Right renal cortex interstitium (tissue), 3 donors: ENCODE data around the gene BCL10. TPM values are rescaled to one million over a fixed set of nuclear protein-coding genes. Genes with fewer than 3 reads are reported as not detected.

Experiments used
- DNase-seq, 3 donors: peaks; one replicate each; pipeline ENCODE4 v3.0.0-alpha.2; 2013; ENCODE audit warnings: low read depth in 3 of 3, low spot score in 2 of 3
- polyA plus RNA-seq, 3 donors: library from polyadenylated mRNA; unstranded; fragments of 120-200 nt; gene quantifications; one replicate each; pipeline ENCODE4 v1.2.1, GENCODE V29; 2013; ENCODE audit not compliant: insufficient read length in 3 of 3

The BCL10 gene
- 10 to 100 TPM; 22.2 to 25.4 (median 23.9) TPM for polyA plus RNA-seq

- DNase-seq, result peak; percentile 93 to 97 (median 93)
These were observed at the start of gene BCL10 for GRCh38 chr1:85276215-85276977. TSS of gene BCL10 (minus strand) at chr1:85276632. CDS start at chr1:85276352, 280 bp downstream.

GRCh38 chr1:85325920-85326319 is 49.5 kb upstream of the BCL10 start:
- DNase-seq, result no peak

- DNase-seq, result no peak
These were observed 47.3 kb upstream of the BCL10 start for GRCh38 chr1:85323770-85324169.

GRCh38 chr1:85322655-85323054 is 46.2 kb upstream of the BCL10 start:
- no peak for DNase-seq

- no peak for DNase-seq
These were observed 45.0 kb upstream of the BCL10 start for GRCh38 chr1:85321237-85321964.

- DNase-seq, result no peak
These were observed 44.1 kb upstream of the BCL10 start for GRCh38 chr1:85320371-85321131.

GRCh38 chr1:85319931-85320330 is 43.5 kb upstream of the BCL10 start:
- no peak for DNase-seq

- no peak for DNase-seq
These were observed 43.1 kb upstream of the BCL10 start for GRCh38 chr1:85319491-85319890.

- no peak for DNase-seq
These were observed 41.8 kb upstream of the BCL10 start for GRCh38 chr1:85318217-85318616.

GRCh38 chr1:85317560-85317959 is 41.1 kb upstream of the BCL10 start:
- no peak for DNase-seq

- no peak for DNase-seq
These were observed 39.9 kb upstream of the BCL10 start for GRCh38 chr1:85316321-85316720.

- no peak for DNase-seq
These were observed 39.4 kb upstream of the BCL10 start for GRCh38 chr1:85315789-85316188.

- DNase-seq, result no peak
These were observed 38.3 kb upstream of the BCL10 start for GRCh38 chr1:85314726-85315125.

- DNase-seq, result no peak
These were observed 37.7 kb upstream of the BCL10 start for GRCh38 chr1:85313888-85314696.

- no peak for DNase-seq
These were observed 35.4 kb upstream of the BCL10 start for GRCh38 chr1:85311818-85312217.

- DNase-seq, result no peak
These were observed 32.5 kb upstream of the BCL10 start for GRCh38 chr1:85308833-85309350.

- DNase-seq, result peak; percentile 76 to 78 (median 77)
These were observed 31.8 kb upstream of the BCL10 start for GRCh38 chr1:85307987-85308832.

GRCh38 chr1:85306236-85306635 is 29.8 kb upstream of the BCL10 start:
- no peak for DNase-seq

- no peak for DNase-seq
These were observed 27.2 kb upstream of the BCL10 start for GRCh38 chr1:85303440-85304162.
